Erythroblast (primary cell): ENCODE measurements around the gene ADAP1.

ENCODE experiments used
- GATA1 ChIP-seq: IDR thresholded peaks from 2 replicates; pipeline ENCODE4 v1.6.1; 2011; ENCODE audit warnings: low read depth, mild to moderate bottlenecking, control low read depth, low read length, moderate library complexity
- POLR2A ChIP-seq: IDR thresholded peaks from 2 replicates; pipeline ENCODE4 v1.6.1; 2011; ENCODE audit warnings: mild to moderate bottlenecking, low read length

DNA sequence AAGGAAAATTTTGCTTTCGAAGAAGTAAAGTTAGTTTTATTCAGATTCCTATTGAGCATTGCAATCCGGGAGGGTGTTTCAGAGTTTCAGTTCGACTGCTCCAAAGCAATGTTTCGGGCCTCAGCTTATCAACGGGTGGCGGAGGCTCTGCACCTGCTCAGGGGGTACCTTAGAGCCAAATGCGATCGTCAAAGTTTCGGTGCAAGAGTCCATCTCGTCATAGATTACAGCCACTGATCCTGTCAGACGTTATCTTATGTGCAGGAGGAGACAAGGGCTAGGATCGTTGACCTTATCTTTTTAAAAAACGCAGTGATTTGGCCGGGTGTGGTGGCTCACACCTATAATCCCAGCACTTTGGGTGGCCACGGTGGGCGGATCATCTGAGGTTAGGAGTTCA, 24.7 kb upstream of the ADAP1 start:
- TF ChIP-seq POLR2A (no peak), GATA1 (no peak)
